DMS 273 (cell line): ENCODE results near the gene ZMYM1.
A peak's percentile ranks its signal among the peaks of the same experiment; 100 is the strongest.
"Not testable (repeated sequence)": the region's sequence is repeated elsewhere in the genome, so short reads cannot be mapped to it uniquely, and the experiment has no call there.

Source experiments
- DNase-seq: peaks from one replicate; lab custom pipeline; 2025; ENCODE audit not compliant: unreplicated experiment; lab: John Stamatoyannopoulos, UW

ZMYM1 gene

DNA sequence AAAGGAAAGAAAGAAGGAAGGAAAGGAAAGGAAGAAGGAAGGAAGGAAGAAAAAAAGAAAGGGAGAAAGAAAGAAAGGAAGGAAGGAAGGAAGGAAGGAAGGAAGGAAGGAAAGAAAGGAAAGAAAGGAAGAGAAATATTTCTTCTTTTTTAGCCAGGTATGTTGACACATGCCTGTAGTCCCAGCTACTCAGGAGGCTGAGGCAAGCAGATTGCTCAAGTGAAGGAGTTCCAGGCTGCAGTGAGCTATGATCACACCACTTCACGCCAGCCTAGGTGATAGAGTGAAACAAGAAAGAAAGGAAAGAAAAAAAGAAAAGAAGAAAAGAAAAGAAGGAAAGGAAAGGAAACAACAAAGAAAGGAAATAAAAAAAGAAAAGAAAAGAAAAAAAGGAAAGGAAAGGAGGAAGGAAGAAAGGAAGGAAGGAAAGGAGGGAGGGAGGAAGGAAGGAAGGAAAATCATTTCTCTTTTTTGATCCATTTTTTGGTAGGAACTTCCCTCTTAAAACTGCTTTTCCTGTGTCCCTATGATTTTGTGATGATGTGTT is 5.8 kb upstream of the ZMYM1 start:
- DNase-seq, result no peak

DNA sequence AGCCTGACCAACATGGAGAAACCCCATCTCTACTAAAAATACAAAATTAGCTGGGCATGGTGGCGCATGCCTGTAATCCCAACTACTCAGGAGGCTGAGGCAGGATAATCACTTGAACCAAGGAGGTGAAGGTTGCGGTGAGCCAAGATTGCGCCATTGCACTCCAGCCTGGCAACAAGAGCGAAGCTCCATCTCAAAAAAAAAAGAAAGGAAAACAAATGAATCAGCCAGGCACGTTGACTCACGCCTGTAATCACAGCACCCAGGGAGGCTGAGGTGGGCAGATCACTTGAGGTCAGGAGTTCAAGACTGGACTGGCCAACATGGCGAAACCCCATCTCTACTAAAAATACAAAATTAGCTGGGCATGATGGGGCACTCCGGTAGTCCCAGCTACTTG is 2.8 kb upstream of the ZMYM1 start:
- not testable (repeated sequence) for DNase-seq

DNA sequence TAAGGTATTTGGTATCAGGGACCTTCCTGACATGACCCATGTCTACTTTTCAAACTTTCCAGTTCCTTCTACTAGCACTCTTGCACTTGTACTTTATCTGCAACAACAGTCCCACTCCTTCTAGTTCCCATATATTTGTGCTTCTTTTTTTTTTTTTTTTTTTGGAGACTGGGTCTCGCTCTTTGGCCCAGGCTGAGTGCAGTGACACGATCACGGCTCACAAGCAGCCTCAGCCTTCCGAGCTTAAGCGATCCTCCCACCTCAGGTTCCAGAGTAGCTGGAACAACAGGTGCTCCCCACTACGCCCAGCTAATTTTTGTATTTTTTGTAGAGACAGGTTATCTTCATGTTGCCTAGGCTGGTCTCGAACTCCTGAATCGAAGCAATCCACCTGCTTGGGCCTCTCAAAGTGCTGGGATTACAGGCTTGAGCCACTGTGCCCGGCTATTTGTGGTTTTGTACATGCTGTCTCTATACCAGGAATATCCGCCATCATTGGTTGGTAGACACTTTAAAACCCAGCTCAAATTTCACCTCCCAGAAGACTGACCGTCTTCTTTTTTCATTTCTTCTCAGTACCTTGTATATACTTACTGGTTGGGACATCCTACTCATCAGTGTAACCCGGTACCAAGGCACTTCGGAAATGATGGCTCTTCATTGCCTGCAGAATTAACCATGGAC is 1.1 kb downstream of the ZMYM1 start:
- DNase-seq, result no peak

DNA sequence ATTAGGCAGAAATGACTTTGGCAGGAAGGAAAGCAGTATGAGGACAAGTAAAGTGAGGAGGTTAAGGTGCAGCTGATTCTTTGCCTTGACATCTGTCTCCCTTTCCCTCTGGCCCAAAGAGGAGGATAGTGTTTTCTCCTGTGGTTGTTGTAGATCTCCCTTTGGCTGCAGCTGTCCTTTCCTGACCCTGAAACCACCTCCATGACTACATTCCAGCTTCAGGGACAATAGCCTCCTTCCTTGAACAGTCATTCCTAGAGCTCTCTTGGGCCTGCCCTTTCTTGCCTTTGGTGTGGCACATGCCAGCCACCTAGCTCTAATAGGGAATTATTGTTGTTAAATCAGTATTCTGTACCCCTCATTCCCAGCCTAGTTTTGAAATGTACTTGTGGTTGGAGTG is 6.2 kb downstream of the ZMYM1 start:
- DNase-seq, result no peak

DNA sequence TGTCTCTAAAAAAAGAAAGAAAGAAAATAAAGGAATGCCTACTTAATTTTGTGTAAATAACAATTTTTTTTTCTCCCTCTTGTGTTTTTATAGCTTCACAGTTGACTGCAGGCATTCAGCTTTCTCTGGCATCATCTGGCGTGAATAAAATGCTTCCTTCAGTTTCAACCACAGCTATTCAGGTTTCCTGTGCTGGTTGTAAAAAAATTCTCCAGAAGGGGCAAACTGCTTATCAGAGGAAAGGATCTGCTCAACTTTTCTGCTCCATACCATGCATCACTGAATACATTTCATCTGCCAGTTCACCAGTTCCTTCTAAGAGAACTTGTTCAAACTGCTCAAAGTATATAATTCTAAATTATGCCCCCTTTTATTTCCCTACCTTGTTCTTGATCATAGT is 18.0 kb downstream of the ZMYM1 start:
- no peak for DNase-seq

DNA sequence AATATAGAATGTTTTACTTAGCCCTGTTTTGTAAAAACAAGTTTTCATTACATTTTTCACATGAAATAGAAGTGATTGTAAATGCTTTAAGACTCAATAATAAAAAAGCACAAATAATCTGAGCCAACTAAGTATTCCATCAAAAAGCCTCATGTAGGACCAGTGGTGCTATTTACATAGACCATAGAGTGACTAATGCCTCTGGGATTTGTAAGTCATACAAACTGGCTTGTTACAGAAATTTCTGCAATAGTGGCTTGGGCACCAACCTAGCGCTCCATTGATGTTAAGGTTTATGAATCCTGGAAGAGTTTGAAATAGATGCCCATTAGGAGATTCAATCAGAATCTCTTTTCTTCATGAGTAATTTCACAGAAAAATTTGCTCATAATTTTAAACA is 31.9 kb downstream of the ZMYM1 start:
- DNase-seq, result no peak

DNA sequence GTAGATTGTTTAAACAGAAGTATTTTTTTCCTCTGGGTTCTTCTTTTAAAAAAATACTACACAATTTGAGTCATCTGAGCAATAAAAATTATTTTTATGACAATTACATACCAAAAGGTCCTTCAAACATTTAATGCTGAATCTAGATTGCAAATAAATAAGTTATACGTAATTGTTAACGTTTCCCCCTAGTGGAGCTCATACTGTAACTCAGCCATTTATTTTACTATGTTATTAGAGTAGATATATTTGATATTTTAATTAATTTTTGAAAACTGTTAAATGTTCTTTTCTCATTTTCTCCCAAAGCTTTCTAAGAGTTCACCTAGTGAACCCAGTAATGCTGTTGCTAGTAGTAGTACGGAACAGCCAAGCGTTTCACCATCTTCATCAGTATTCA is 33.5 kb downstream of the ZMYM1 start:
- DNase-seq, result peak; percentile 13

DNA sequence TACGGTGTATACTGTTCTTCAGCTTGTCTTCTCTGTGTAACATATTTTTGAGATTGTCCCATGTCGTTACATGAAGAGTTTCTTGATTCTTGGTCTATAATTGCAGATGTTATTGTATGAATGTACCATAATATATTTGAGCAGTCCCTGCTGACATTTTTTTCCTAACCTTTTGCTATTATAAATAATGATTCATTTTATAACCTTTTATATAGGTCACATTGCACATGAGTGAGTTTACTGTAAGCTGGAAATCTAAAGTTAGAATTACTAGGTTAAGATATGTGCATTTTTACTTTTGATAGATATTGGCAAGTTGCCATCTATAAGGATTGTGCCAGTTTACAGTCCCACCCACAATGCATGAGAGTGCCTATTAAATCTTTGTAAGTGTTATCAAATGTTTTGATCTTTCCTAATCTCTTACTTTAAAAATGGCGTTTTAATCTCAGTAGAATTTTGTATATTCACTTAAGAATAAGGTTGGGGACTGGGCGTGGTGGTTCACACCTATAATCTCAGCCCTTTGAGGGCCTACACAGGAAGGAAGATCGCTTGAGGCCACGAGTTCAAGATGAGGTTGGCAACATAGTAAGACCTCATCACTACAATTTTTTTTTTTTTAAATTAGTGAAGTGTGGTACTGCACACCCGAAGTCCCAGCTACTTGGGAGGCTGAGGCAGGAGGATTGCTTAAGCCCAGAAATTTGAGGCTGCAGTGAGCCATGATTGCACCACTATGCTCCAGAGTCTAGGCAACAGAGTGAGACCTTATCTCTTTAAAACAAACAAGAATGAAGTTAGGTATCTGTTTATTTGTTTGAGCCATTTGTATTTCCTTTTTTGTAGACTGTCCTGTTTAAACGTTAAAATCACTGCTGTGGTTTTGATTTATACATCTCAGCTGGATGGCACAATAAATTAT is 36.5 kb downstream of the ZMYM1 start:
- no peak for DNase-seq

DNA sequence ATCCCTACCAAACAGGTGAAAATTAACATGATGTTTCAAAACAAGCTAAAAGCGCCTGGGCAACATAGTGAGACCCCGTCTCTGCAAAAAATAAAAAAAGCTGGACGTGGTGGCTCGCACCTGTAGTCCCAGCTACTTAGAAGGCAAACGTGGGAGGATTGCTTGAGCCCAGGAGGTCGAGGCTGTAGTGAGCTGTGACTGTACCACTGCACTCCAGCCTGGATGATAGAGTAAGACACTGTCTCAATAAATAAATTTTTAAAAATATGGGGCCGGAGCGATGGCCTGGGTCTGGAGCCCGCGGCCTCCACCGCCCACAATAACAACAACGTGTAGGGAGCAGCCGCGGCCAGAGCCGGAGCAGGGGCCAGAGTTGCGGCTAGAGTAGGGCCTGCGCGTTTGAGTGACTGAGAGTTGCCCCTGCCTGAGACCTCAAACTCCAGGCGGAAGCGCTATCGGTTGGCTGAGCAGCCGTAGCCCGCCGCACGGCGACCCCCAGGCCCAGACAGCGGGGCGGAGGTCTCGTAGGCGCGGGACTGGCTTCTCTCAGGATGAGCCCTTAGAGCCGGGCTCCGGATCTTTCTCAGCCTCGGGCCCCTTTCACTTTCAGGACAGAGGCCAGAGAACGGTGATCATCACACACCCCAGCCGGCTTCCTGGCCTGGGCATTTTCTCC is 41.4 kb downstream of the ZMYM1 start:
- no peak for DNase-seq

DNA sequence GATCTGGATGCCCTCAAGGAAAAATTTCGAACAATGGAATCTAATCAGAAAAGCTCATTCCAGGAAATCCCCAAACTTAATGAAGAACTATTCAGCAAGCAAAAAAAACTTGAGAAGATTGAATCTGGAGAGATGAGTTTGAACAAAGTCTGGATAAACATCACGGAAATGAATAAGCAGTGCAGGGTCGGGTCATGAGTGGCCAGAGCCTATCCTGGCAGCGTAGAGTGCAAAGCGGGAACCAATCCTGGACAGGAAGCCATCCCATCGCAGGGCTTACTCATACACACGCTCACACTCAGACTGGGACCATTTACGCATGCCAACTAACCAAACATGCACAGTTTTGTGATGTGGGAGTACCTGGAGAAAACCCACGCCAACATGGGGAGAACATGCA is 43.1 kb downstream of the ZMYM1 start:
- DNase-seq, result no peak

DNA sequence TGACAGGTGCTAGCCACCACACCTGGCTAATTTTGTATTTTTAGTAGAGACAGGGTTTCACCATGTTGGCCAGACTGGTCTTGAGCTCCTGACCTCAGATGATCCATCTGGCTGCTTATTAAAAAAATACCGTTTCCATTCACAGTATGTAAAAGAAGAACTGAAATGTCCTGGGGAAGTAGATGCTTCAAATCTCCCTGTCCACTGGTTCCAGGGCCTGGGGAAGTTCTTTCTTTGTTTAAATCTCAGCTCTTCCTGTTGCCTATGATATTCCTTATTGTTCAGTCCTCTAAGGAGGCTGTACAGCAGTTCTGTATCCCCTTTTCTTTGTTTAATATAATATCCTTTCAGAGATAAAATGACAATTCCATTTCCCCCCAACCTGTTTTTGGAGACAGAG is 47.4 kb downstream of the ZMYM1 start:
- DNase-seq, result no peak

DNA sequence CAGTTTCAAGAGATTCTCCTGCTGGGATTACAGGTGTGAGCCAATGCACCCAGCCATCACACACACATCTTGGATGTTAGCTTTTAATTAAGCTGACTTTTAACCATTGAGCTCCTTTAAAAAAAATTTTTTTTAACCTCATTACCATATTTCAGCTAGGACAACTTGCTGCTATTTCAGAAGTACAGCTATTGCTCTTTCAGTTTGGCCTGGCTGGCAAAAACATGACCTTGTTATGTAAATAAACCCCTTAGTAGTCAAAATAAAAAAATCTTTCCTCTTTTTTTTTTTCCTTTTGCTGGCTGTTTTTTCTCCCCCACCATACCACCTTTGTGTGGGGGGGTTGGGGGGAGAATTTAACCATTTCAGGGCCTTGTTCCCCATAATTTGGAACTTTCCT is 49.9 kb downstream of the ZMYM1 start:
- DNase-seq, result no peak

DNA sequence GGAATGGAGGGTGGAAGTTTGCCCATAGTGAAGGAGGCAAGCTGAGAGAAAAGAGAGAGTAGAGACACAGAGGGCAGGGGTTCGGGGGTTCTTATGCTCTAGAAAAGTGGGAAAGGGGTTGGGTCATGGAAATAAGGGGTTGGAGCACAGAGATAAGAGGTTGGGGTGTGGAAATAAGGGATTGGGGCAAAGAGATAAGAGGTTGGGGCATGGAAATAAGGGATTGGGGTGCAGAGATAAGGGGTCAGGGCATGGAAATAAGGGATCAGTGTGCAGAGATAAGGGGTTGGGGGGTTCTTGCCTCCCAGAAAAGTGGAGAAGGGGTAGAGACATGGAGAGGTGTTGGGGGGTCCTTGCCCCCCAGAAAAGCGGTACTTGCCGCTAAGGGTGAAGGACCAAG is 57.6 kb downstream of the ZMYM1 start:
- no peak for DNase-seq

DNA sequence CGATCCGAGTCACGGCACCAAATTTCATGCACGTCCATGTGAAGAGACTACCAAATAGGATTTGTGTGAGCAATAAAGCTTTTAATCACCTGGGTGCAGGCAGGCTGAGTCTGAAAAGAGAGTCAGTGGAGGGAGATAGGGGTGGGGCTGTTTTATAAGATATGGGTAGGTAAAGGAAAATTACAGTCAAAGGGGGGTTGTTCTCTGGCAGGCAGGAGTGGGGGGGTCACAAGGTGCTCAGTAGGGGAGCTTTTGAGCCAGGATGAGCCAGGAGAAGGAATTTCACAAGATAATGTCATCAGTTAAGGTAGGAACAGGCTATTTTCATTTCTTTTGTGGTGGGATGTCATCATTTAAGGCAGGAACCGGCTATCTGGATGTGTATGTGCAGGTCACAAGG is 58.4 kb downstream of the ZMYM1 start:
- DNase-seq, result not testable (repeated sequence)

DNA sequence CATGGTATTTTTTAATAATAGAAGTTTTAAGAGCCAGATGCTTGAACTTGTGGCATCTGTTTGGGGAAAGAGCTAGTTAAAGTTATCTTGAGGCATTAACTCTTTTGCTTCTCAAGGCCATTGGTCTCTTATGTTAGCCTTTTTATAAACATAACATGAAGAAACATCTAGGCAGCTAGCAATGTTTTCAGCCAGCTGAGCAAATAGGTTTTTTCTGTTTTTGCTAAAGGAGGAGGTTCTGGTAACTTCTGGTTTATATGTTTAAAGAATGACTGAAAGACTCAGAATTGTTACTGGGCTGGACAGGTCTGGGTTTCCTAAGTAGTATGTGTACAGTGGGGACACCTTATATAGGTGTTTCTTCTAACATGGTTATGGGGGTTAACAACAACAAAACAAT is 63.1 kb downstream of the ZMYM1 start:
- DNase-seq, result not testable (repeated sequence)

DNA sequence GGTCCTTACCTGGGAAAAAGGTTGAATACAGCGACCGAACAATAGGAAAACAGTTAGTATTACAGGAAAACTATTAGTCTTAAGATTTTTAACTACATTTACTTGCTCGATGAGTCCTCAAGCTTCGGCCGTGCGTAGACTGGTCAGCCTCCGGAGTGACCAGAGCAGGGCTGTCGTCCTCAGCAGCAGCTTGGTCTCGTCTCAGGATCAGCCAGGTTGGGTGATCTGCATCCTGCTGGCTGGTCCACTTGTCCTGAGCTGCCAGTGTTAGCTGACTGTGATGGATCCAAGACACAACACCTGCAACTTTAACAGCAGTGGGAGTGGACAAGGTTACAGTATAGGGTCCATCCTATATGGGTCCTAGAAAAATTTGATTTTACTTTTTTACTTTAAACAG is 63.5 kb downstream of the ZMYM1 start:
- DNase-seq, result not testable (repeated sequence)

DNA sequence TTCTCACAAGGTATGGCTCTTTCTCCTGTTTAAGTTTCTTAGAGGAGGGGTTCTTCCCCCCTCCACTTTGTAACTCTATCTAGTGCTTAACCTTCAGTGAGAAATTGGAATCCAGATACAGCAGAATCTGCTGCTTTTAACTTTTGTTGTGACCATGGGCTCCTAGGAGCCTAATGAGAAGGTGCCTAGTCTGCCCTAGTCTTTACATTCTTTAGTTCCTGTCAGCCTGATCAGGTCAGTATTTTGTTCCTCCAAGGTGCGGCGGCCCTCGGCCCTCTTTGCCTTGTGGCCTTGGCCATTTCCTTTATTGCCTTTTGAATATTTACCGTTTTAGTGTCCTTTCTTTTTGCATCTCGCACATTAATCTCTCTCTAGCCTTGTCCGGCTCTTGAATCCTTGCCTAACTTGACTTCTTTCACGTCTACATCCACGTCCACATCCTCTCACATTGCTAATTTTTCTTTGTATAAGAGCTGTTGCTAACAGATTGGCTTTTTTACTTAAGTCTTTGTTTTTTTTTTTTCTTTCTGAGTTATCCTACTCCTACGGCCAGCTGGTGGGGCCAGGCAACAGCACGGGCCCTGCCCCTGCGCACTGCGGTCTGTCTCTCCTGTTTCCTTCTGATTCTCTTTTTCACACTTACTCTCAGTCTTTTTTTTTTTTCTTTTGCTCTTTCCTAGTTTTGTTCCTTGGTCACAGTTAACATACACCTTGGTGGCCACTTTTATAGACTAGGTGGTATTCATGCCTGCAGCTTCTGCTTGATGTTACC is 64.7 kb downstream of the ZMYM1 start:
- DNase-seq, result no peak

DNA sequence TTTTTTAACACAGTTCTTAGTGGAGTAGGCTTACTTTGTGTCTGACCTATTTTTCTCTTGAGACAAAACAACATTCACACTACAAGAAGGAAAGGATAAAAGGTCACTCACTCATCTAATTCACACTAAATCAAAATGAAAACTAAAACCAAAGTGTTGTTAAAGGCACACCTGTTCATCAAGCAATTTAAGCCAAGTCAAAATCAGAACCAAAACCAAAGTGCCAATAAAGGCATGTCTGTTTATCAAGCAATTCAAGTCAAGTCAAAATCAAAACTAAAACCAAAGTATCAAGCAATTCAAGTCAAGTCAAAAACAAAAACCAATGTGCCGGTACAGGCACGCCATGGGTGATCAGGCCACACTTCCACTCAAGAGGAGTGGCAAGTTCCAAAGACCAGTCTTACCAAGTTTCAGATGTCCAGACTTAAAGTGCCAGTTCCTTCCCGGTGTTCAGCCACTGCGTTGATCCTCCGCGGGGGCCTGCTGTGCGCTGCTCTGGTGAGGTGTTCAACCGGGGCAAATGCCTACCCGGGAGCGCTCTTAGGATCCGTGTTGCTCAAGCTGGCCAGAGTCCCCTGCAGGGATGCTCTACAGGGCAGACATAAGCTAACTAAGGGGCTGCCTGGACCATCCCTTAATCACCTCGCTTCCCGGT is 66.8 kb downstream of the ZMYM1 start:
- not testable (repeated sequence) for DNase-seq

DNA sequence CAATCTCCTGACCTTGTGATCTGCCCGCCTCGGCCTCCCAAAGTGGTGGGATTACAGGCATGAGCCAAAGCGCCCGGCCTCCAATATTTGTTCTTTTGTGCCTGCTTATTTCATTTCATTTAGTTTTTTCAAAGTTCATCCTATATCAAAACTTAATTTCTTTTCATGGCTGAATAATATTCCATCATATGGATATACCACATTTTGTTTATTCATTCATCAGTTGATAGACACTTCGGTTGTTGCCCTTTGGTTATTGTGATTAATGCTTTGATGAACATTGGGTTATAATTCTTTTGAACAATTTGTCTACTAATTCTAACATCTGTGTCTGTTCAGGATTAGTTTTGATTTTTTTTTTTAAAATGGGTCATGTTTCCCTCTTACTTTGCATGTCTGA is 72.0 kb downstream of the ZMYM1 start:
- DNase-seq, result no peak

DNA sequence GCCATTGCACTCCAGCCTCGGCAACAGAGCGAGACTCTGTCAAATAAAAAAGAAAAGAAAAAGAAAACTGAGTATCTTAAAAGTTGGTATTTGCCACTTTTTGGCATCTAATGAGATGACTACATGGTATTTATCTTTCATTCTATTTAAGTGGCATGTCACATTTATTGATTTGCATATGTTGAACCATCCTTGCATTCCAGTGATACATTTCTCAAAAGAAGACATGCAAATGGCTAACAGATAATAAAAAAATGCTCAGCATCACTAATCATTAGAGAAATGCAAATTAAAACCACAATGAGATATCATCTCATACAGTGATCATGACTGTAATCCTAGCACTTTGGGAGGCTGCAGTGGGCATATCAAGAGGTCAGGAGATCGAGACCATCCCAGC is 85.7 kb downstream of the ZMYM1 start:
- DNase-seq, result no peak
